ENCODE measurements around the gene CHST11.

Gene CHST11

GRCh38 chr12:104486943-104487819 lies 30.4 kb downstream of the CHST11 start:
- peak overlapping the region; percentile 24 for H3K27ac Mint-ChIP-seq
- ATAC-seq (ENCODE audit: low read depth), result no peak
- H3K4me3 Mint-ChIP-seq, result peak overlapping the region; percentile 28
- H3K9me3 Mint-ChIP-seq, result no peaks in the 10 kb centered on the region
- DNase-seq (ENCODE audit: low spot score in 2 of 2), result no peak
- H3K4me1 Mint-ChIP-seq, result peaks cover 76% of the 10 kb centered on the region
- H3K27me3 Mint-ChIP-seq, result no peaks in the 10 kb centered on the region
- peaks cover 11% of the 10 kb centered on the region for H3K36me3 Mint-ChIP-seq

GRCh38 chr12:104488374-104488773 lies 31.6 kb downstream of the CHST11 start:
- ATAC-seq (ENCODE audit: low read depth) (no peak), DNase-seq (ENCODE audit: low spot score in 2 of 2) (no peak)
- Mint-ChIP-seq H3K36me3 (peaks cover 9% of the 10 kb centered on the region), H3K4me3 (peak overlapping the region; percentile 27), H3K27ac (peak overlapping the region; percentile 73), H3K27me3 (no peaks in the 10 kb centered on the region), H3K9me3 (no peaks in the 10 kb centered on the region), H3K4me1 (peaks cover 72% of the 10 kb centered on the region)

- Mint-ChIP-seq H3K36me3 (peaks cover 9% of the 10 kb centered on the region), H3K4me1 (peaks cover 71% of the 10 kb centered on the region), H3K27ac (peak overlapping the region; percentile 65), H3K27me3 (no peaks in the 10 kb centered on the region), H3K9me3 (no peaks in the 10 kb centered on the region), H3K4me3 (peak overlapping the region; percentile 53)
- DNase-seq (ENCODE audit: low spot score in 2 of 2), result no peak
- peak; percentile 12 for ATAC-seq (ENCODE audit: low read depth)
Measured at GRCh38 chr12:104490186-104490585, 33.4 kb downstream of the CHST11 start.

- no peaks in the 10 kb centered on the region for H3K27me3 Mint-ChIP-seq
- H3K36me3 Mint-ChIP-seq, result peaks cover 9% of the 10 kb centered on the region
- DNase-seq (ENCODE audit: low spot score in 2 of 2) (no peak), ATAC-seq (ENCODE audit: low read depth) (peak; percentile 37)
- H3K27ac Mint-ChIP-seq, result peak overlapping the region; percentile 65
- peaks cover 68% of the 10 kb centered on the region for H3K4me1 Mint-ChIP-seq
- H3K9me3 Mint-ChIP-seq, result no peaks in the 10 kb centered on the region
- H3K4me3 Mint-ChIP-seq, result peak overlapping the region; percentile 4
Measured at GRCh38 chr12:104490850-104491249, 34.1 kb downstream of the CHST11 start.

- ATAC-seq (ENCODE audit: low read depth), result no peak
- H3K36me3 Mint-ChIP-seq, result peaks cover 6% of the 10 kb centered on the region
- H3K27me3 Mint-ChIP-seq, result no peaks in the 10 kb centered on the region
- peaks cover 59% of the 10 kb centered on the region for H3K4me1 Mint-ChIP-seq
- H3K27ac Mint-ChIP-seq, result no peak overlapping the region
- no peak for DNase-seq (ENCODE audit: low spot score in 2 of 2)
- no peaks in the 10 kb centered on the region for H3K9me3 Mint-ChIP-seq
- H3K4me3 Mint-ChIP-seq, result no peak overlapping the region
Measured at GRCh38 chr12:104493496-104493895, 36.7 kb downstream of the CHST11 start.

GRCh38 chr12:104494137-104494792 lies 37.5 kb downstream of the CHST11 start:
- peak; percentile 26 for ATAC-seq (ENCODE audit: low read depth)

GRCh38 chr12:104494793-104495158 lies 38.0 kb downstream of the CHST11 start:
- peak overlapping the region; percentile 64 for H3K4me3 Mint-ChIP-seq
- peaks cover 60% of the 10 kb centered on the region for H3K4me1 Mint-ChIP-seq
- peak overlapping the region; percentile 85 for H3K27ac Mint-ChIP-seq
- no peaks in the 10 kb centered on the region for H3K27me3 Mint-ChIP-seq
- ATAC-seq (ENCODE audit: low read depth), result peak; percentile 49
- no peaks in the 10 kb centered on the region for H3K9me3 Mint-ChIP-seq
- peaks cover 8% of the 10 kb centered on the region for H3K36me3 Mint-ChIP-seq
- no peak for DNase-seq (ENCODE audit: low spot score in 2 of 2)

More at GRCh38 chr12:104494137-104494792, 37.5 kb downstream of the CHST11 start:
- Mint-ChIP-seq H3K36me3 (peaks cover 8% of the 10 kb centered on the region), H3K9me3 (no peaks in the 10 kb centered on the region), H3K4me1 (peaks cover 60% of the 10 kb centered on the region), H3K27me3 (no peaks in the 10 kb centered on the region), H3K4me3 (peak overlapping the region; percentile 64), H3K27ac (peak overlapping the region; percentile 85)
- no peak for DNase-seq (ENCODE audit: low spot score in 2 of 2)

GRCh38 chr12:104495786-104496185 lies 39.0 kb downstream of the CHST11 start:
- Mint-ChIP-seq H3K4me3 (no peak overlapping the region), H3K27me3 (no peaks in the 10 kb centered on the region), H3K9me3 (no peaks in the 10 kb centered on the region), H3K27ac (peak overlapping the region; percentile 69), H3K36me3 (peaks cover 8% of the 10 kb centered on the region), H3K4me1 (peaks cover 59% of the 10 kb centered on the region)
- DNase-seq (ENCODE audit: low spot score in 2 of 2) (no peak), ATAC-seq (ENCODE audit: low read depth) (no peak)

- no peak overlapping the region for H3K4me3 Mint-ChIP-seq
Measured at GRCh38 chr12:104496336-104496735, 39.6 kb downstream of the CHST11 start.

GRCh38 chr12:104498211-104498801 lies 41.6 kb downstream of the CHST11 start:
- Mint-ChIP-seq H3K27ac (no peak overlapping the region), H3K27me3 (no peaks in the 10 kb centered on the region), H3K4me1 (peaks cover 58% of the 10 kb centered on the region), H3K36me3 (peaks cover 6% of the 10 kb centered on the region), H3K9me3 (no peaks in the 10 kb centered on the region), H3K4me3 (peak overlapping the region; percentile 21)
- DNase-seq (ENCODE audit: low spot score in 2 of 2) (no peak), ATAC-seq (ENCODE audit: low read depth) (no peak)

More at GRCh38 chr12:104496336-104496735, 39.6 kb downstream of the CHST11 start:
- Mint-ChIP-seq H3K9me3 (no peaks in the 10 kb centered on the region), H3K27me3 (no peaks in the 10 kb centered on the region), H3K27ac (peak overlapping the region; percentile 69), H3K4me1 (peaks cover 55% of the 10 kb centered on the region), H3K36me3 (peaks cover 8% of the 10 kb centered on the region)
- no peak for ATAC-seq (ENCODE audit: low read depth)
- DNase-seq (ENCODE audit: low spot score in 2 of 2), result no peak

- ATAC-seq (ENCODE audit: low read depth), result no peak
- H3K9me3 Mint-ChIP-seq, result no peaks in the 10 kb centered on the region
- no peak overlapping the region for H3K4me3 Mint-ChIP-seq
- peaks cover 60% of the 10 kb centered on the region for H3K4me1 Mint-ChIP-seq
- H3K27ac Mint-ChIP-seq, result no peak overlapping the region
- H3K36me3 Mint-ChIP-seq, result peaks cover 6% of the 10 kb centered on the region
- no peaks in the 10 kb centered on the region for H3K27me3 Mint-ChIP-seq
- no peak for DNase-seq (ENCODE audit: low spot score in 2 of 2)
Measured at GRCh38 chr12:104499668-104500332, 43.1 kb downstream of the CHST11 start.

- H3K9me3 Mint-ChIP-seq, result no peaks in the 10 kb centered on the region
- no peak overlapping the region for H3K27ac Mint-ChIP-seq
- H3K36me3 Mint-ChIP-seq, result peaks cover 6% of the 10 kb centered on the region
- DNase-seq (ENCODE audit: low spot score in 2 of 2) (no peak), ATAC-seq (ENCODE audit: low read depth) (no peak)
- peaks cover 62% of the 10 kb centered on the region for H3K4me1 Mint-ChIP-seq
- H3K27me3 Mint-ChIP-seq, result no peaks in the 10 kb centered on the region
- no peak overlapping the region for H3K4me3 Mint-ChIP-seq
Measured at GRCh38 chr12:104501115-104501514, 44.4 kb downstream of the CHST11 start.

GRCh38 chr12:104501660-104502059 lies 44.9 kb downstream of the CHST11 start:
- Mint-ChIP-seq H3K4me1 (peaks cover 64% of the 10 kb centered on the region), H3K27ac (no peak overlapping the region), H3K9me3 (no peaks in the 10 kb centered on the region), H3K4me3 (no peak overlapping the region), H3K36me3 (peaks cover 6% of the 10 kb centered on the region), H3K27me3 (no peaks in the 10 kb centered on the region)
- DNase-seq (ENCODE audit: low spot score in 2 of 2) (no peak), ATAC-seq (ENCODE audit: low read depth) (no peak)

- no peak overlapping the region for H3K27ac Mint-ChIP-seq
- H3K27me3 Mint-ChIP-seq, result no peaks in the 10 kb centered on the region
- H3K9me3 Mint-ChIP-seq, result no peaks in the 10 kb centered on the region
- H3K36me3 Mint-ChIP-seq, result peaks cover 6% of the 10 kb centered on the region
- no peak for ATAC-seq (ENCODE audit: low read depth)
- no peak for DNase-seq (ENCODE audit: low spot score in 2 of 2)
- H3K4me1 Mint-ChIP-seq, result peaks cover 64% of the 10 kb centered on the region
- no peak overlapping the region for H3K4me3 Mint-ChIP-seq
Measured at GRCh38 chr12:104502217-104502616, 45.5 kb downstream of the CHST11 start.

Measured in memory B cell (primary cell).